Measurements from ENCODE around the gene ILF2.
A peak's percentile ranks its signal among the peaks of the same experiment; 100 is the strongest.

ILF2 gene

DNA sequence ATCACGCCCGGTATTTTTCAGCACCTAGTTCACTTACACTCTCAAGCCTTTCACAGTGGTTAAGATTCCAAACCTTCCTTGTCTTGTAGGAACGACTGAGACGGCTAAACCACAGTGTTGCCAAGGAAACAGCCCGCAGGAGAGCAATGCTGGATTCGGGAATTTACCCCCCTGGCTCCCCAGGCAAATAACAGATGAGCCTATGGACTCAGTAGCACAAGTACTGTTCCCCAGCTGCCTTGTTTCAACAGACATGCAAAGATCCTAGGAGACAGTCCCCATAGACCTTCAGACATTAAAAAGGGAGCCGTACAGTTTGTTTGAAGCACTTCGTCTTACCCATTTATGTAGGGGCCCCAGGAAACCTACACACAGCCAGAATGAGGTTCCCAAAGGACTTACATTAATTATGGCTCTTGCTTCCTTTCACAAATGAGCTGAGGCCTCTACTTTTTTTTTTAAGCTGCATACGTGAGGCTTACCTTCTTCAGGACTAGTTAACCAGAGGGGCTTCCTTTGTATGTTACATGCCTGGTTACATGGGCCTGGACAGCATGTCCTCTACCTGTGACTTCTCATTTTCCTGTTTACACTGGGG, 9.6 kb downstream of the ILF2 start:
- H3K36me3 ChIP-seq (ENCODE audit: control insufficient read depth in 2 of 2, insufficient read depth in 1 of 2, low read length in 2 of 2) = peaks cover 49 to 68% of the 10 kb centered on the region in 2 experiments
- no peaks in the 10 kb centered on the region for H3K9me3 ChIP-seq (ENCODE audit: control insufficient read depth, insufficient read depth, low read depth, low read length)
- ChIA-PET POLR2A (interaction anchor here (0.6 to 1.5 kb wide), 5 partner anchors 14 to 415 kb away, joined by 3 to 6 read pairs (median 4); partner anchors contain the start of genes INTS3 and S100A13), CTCF (no interaction called here)
- H3K27ac ChIP-seq (ENCODE audit: extremely low read depth, low read depth, low read length) = no peak overlapping the region
- 0 out of 2 replicates have a peak, but pooled peaks cover 2% of the 10 kb centered on the region for H3K4me1 ChIP-seq (ENCODE audit: control insufficient read depth, insufficient read depth, low read length)
- H3K4me3 ChIP-seq (ENCODE audit: low read depth, low read length) = no peak overlapping the region
- TF ChIP-seq ZNF157 (tag by site-specific recombination; IDR thresholded peaks at IDR 0.05) (no peak), HOXC10 (CRISPR knock-in tag; IDR thresholded peaks at IDR 0.05) (no peak), ZNF529 (tag by site-specific recombination; IDR thresholded peaks at IDR 0.05; ENCODE audit: insufficient replicate concordance) (no peak), ZBTB20 (tag by site-specific recombination; IDR thresholded peaks at IDR 0.05) (peak; percentile 46; the same call in 1 of the 2 replicates), ZNF211 (tag by site-specific recombination; IDR thresholded peaks at IDR 0.05; ENCODE audit: low read depth) (no peak), IKZF3 (tag by site-specific recombination; IDR thresholded peaks at IDR 0.05) (peak; percentile 52; the same call in 1 of the 2 replicates), KLF7 (tag by site-specific recombination; IDR thresholded peaks at IDR 0.05; ENCODE audit: borderline replicate concordance) (no peak), ZNF239 (tag by site-specific recombination; IDR thresholded peaks at IDR 0.05) (no peak), ZNF16 (tag by site-specific recombination; IDR thresholded peaks at IDR 0.05; ENCODE audit: low read depth) (no peak), ZBTB17 (tag by site-specific recombination; IDR thresholded peaks at IDR 0.05) (peak; percentile 22; the same call in 1 of the 2 replicates), TCF7L2 (IDR thresholded peaks at IDR 0.05; ENCODE audit: borderline replicate concordance, low read depth, low read length) (no peak), ZNF132 (tag by site-specific recombination; IDR thresholded peaks at IDR 0.05; ENCODE audit: borderline replicate concordance) (no peak), ZNF184 (tag by site-specific recombination; IDR thresholded peaks at IDR 0.05) (no peak), ZNF175 (tag by site-specific recombination; IDR thresholded peaks at IDR 0.05) (no peak), ZNF837 (tag by site-specific recombination; IDR thresholded peaks at IDR 0.05) (no peak), SETDB1 (IDR thresholded peaks at IDR 0.05; ENCODE audit: insufficient read length, low read length) (no peak), ZNF138 (tag by site-specific recombination; IDR thresholded peaks at IDR 0.05; ENCODE audit: borderline replicate concordance) (no peak), ZNF555 (tag by site-specific recombination; conservative IDR thresholded peaks at IDR 0.05) (no peak), GLIS1 (tag by site-specific recombination; IDR thresholded peaks at IDR 0.05) (peak; percentile 88), ZNF350 (tag by site-specific recombination; IDR thresholded peaks at IDR 0.05) (no peak), ZBTB48 (tag by site-specific recombination; IDR thresholded peaks at IDR 0.05) (no peak), ZNF221 (tag by site-specific recombination; IDR thresholded peaks at IDR 0.05; ENCODE audit: borderline replicate concordance) (no peak), ZNF530 (tag by site-specific recombination; IDR thresholded peaks at IDR 0.05; ENCODE audit: low read depth) (no peak)
- TF ChIP-seq, protein P1, sequence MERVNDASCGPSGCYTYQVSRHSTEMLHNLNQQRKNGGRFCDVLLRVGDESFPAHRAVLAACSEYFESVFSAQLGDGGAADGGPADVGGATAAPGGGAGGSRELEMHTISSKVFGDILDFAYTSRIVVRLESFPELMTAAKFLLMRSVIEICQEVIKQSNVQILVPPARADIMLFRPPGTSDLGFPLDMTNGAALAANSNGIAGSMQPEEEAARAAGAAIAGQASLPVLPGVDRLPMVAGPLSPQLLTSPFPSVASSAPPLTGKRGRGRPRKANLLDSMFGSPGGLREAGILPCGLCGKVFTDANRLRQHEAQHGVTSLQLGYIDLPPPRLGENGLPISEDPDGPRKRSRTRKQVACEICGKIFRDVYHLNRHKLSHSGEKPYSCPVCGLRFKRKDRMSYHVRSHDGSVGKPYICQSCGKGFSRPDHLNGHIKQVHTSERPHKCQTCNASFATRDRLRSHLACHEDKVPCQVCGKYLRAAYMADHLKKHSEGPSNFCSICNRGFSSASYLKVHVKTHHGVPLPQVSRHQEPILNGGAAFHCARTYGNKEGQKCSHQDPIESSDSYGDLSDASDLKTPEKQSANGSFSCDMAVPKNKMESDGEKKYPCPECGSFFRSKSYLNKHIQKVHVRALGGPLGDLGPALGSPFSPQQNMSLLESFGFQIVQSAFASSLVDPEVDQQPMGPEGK (tag by site-specific recombination; IDR thresholded peaks at IDR 0.05) = peak; percentile 23; the same call in 1 of the 2 replicates
- TF ChIP-seq, protein P2, sequence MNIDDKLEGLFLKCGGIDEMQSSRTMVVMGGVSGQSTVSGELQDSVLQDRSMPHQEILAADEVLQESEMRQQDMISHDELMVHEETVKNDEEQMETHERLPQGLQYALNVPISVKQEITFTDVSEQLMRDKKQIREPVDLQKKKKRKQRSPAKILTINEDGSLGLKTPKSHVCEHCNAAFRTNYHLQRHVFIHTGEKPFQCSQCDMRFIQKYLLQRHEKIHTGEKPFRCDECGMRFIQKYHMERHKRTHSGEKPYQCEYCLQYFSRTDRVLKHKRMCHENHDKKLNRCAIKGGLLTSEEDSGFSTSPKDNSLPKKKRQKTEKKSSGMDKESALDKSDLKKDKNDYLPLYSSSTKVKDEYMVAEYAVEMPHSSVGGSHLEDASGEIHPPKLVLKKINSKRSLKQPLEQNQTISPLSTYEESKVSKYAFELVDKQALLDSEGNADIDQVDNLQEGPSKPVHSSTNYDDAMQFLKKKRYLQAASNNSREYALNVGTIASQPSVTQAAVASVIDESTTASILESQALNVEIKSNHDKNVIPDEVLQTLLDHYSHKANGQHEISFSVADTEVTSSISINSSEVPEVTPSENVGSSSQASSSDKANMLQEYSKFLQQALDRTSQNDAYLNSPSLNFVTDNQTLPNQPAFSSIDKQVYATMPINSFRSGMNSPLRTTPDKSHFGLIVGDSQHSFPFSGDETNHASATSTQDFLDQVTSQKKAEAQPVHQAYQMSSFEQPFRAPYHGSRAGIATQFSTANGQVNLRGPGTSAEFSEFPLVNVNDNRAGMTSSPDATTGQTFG (tag by site-specific recombination; IDR thresholded peaks at IDR 0.05; ENCODE audit: borderline replicate concordance) = no peak
- TF ChIP-seq, protein P3, sequence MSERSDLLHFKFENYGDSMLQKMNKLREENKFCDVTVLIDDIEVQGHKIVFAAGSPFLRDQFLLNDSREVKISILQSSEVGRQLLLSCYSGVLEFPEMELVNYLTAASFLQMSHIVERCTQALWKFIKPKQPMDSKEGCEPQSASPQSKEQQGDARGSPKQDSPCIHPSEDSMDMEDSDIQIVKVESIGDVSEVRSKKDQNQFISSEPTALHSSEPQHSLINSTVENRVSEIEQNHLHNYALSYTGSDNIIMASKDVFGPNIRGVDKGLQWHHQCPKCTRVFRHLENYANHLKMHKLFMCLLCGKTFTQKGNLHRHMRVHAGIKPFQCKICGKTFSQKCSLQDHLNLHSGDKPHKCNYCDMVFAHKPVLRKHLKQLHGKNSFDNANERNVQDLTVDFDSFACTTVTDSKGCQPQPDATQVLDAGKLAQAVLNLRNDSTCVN (tag by site-specific recombination; optimal IDR thresholded peaks at IDR 0.05) = no peak
- TF ChIP-seq, protein P4, sequence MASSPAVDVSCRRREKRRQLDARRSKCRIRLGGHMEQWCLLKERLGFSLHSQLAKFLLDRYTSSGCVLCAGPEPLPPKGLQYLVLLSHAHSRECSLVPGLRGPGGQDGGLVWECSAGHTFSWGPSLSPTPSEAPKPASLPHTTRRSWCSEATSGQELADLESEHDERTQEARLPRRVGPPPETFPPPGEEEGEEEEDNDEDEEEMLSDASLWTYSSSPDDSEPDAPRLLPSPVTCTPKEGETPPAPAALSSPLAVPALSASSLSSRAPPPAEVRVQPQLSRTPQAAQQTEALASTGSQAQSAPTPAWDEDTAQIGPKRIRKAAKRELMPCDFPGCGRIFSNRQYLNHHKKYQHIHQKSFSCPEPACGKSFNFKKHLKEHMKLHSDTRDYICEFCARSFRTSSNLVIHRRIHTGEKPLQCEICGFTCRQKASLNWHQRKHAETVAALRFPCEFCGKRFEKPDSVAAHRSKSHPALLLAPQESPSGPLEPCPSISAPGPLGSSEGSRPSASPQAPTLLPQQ (tag by site-specific recombination; IDR thresholded peaks at IDR 0.05) = no peak
- TF ChIP-seq, protein P5, sequence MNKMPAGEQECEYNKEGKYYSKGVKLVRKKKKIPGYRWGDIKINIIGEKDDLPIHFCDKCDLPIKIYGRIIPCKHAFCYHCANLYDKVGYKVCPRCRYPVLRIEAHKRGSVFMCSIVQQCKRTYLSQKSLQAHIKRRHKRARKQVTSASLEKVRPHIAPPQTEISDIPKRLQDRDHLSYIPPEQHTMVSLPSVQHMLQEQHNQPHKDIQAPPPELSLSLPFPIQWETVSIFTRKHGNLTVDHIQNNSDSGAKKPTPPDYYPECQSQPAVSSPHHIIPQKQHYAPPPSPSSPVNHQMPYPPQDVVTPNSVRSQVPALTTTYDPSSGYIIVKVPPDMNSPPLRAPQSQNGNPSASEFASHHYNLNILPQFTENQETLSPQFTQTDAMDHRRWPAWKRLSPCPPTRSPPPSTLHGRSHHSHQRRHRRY (tag by site-specific recombination; IDR thresholded peaks at IDR 0.05) = no peak
- TF ChIP-seq, protein P6, sequence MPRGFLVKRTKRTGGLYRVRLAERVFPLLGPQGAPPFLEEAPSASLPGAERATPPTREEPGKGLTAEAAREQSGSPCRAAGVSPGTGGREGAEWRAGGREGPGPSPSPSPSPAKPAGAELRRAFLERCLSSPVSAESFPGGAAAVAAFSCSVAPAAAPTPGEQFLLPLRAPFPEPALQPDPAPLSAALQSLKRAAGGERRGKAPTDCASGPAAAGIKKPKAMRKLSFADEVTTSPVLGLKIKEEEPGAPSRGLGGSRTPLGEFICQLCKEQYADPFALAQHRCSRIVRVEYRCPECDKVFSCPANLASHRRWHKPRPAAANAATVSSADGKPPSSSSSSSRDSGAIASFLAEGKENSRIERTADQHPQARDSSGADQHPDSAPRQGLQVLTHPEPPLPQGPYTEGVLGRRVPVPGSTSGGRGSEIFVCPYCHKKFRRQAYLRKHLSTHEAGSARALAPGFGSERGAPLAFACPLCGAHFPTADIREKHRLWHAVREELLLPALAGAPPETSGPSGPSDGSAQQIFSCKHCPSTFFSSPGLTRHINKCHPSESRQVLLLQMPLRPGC (tag by site-specific recombination; IDR thresholded peaks at IDR 0.05) = no peak
